ENCODE measurements around the gene ACP6. TPM values are rescaled to one million over a fixed set of nuclear protein-coding genes. Genes with fewer than 3 reads are reported as not detected.

Gene ACP6
- total RNA-seq, 1 donor from 2014 or later, result 5.9 TPM

GRCh38 chr1:147651466-147651865 is 18.9 kb downstream of the ACP6 start:
- DNase-seq (ENCODE audit: low read depth, low spot score), result no peak

- no peak for DNase-seq (ENCODE audit: low read depth, low spot score)
These were observed 21.4 kb downstream of the ACP6 start for GRCh38 chr1:147648933-147649332.

- DNase-seq (ENCODE audit: low read depth, low spot score), result no peak
These were observed 22.3 kb downstream of the ACP6 start for GRCh38 chr1:147647796-147648633.

- DNase-seq (ENCODE audit: low read depth, low spot score), result no peak
These were observed 26.4 kb downstream of the ACP6 start for GRCh38 chr1:147643974-147644373.

GRCh38 chr1:147641695-147642592 is 28.4 kb downstream of the ACP6 start:
- DNase-seq (ENCODE audit: low read depth, low spot score), result no peak

- no peak for DNase-seq (ENCODE audit: low read depth, low spot score)
These were observed 29.0 kb downstream of the ACP6 start for GRCh38 chr1:147641291-147641690.

- peak; percentile 27 for DNase-seq (ENCODE audit: low read depth, low spot score)
These were observed 29.7 kb downstream of the ACP6 start for GRCh38 chr1:147640553-147641165.

- DNase-seq (ENCODE audit: low read depth, low spot score), result no peak
These were observed 34.0 kb downstream of the ACP6 start for GRCh38 chr1:147636314-147636713.

GRCh38 chr1:147635342-147635741 is 35.0 kb downstream of the ACP6 start:
- DNase-seq (ENCODE audit: low read depth, low spot score), result no peak

- no peak for DNase-seq (ENCODE audit: low read depth, low spot score)
These were observed 35.7 kb downstream of the ACP6 start for GRCh38 chr1:147634645-147635044.

GRCh38 chr1:147633759-147634158 is 36.6 kb downstream of the ACP6 start:
- no peak for DNase-seq (ENCODE audit: low read depth, low spot score)

- DNase-seq (ENCODE audit: low read depth, low spot score), result no peak
These were observed 38.5 kb downstream of the ACP6 start for GRCh38 chr1:147631839-147632238.

- no peak for DNase-seq (ENCODE audit: low read depth, low spot score)
These were observed 39.9 kb downstream of the ACP6 start for GRCh38 chr1:147630447-147630846.

- no peak for DNase-seq (ENCODE audit: low read depth, low spot score)
These were observed 40.3 kb downstream of the ACP6 start for GRCh38 chr1:147630022-147630421.

- DNase-seq (ENCODE audit: low read depth, low spot score), result no peak
These were observed 41.9 kb downstream of the ACP6 start for GRCh38 chr1:147628441-147628840.

- DNase-seq (ENCODE audit: low read depth, low spot score), result no peak
These were observed 42.8 kb downstream of the ACP6 start for GRCh38 chr1:147627435-147628110.

- DNase-seq (ENCODE audit: low read depth, low spot score), result no peak
These were observed 43.6 kb downstream of the ACP6 start for GRCh38 chr1:147626739-147627138.

GRCh38 chr1:147626291-147626690 is 44.0 kb downstream of the ACP6 start:
- no peak for DNase-seq (ENCODE audit: low read depth, low spot score)

- no peak for DNase-seq (ENCODE audit: low read depth, low spot score)
These were observed 44.8 kb downstream of the ACP6 start for GRCh38 chr1:147625362-147625995.

GRCh38 chr1:147624529-147624928 is 45.8 kb downstream of the ACP6 start:
- DNase-seq (ENCODE audit: low read depth, low spot score), result no peak

- no peak for DNase-seq (ENCODE audit: low read depth, low spot score)
These were observed 46.3 kb downstream of the ACP6 start for GRCh38 chr1:147624011-147624410.

Data from pulmonary artery endothelial cell (primary cell).